Osteocyte (in vitro differentiated cells): Measurements from ENCODE around the gene RNF40. TPM values are rescaled to one million over a fixed set of nuclear protein-coding genes. Genes with fewer than 3 reads are reported as not detected.

ENCODE experiments used
- DNase-seq: peaks from one replicate; pipeline ENCODE4 v3.0.0; 2021; ENCODE audit warnings: mixed read lengths; ENCODE audit not compliant: unreplicated experiment; ENCODE audit errors: extremely low spot score
- H3K27ac Mint-ChIP-seq: one replicate; pipeline ENCODE4 v1.8.0; 2021; ENCODE audit warnings: mild to moderate bottlenecking, mixed read lengths; ENCODE audit not compliant: unreplicated experiment
- H3K27me3 Mint-ChIP-seq: one replicate; pipeline ENCODE4 v1.8.0; 2021; ENCODE audit warnings: mixed read lengths; ENCODE audit not compliant: unreplicated experiment
- H3K36me3 Mint-ChIP-seq: one replicate; pipeline ENCODE4 v1.8.0; 2021; ENCODE audit warnings: mixed read lengths; ENCODE audit not compliant: unreplicated experiment
- H3K4me1 Mint-ChIP-seq: one replicate; pipeline ENCODE4 v1.8.0; 2021; ENCODE audit warnings: mixed read lengths; ENCODE audit not compliant: unreplicated experiment
- H3K4me3 Mint-ChIP-seq: one replicate; pipeline ENCODE4 v1.8.0; 2021; ENCODE audit warnings: mild to moderate bottlenecking, moderate library complexity, mixed read lengths; ENCODE audit not compliant: unreplicated experiment
- H3K9me3 Mint-ChIP-seq: one replicate; pipeline ENCODE4 v1.8.0; 2021; ENCODE audit warnings: mixed read lengths; ENCODE audit not compliant: unreplicated experiment
- CTCF ChIP-seq: fragments of 200-600 bp; sonication (generic); IDR thresholded peaks from 2 replicates; pipeline ENCODE4 v1.5.0; 2021; ENCODE audit warnings: antibody characterized with exemption, mild to moderate bottlenecking, moderate library complexity
- total RNA-seq: library from RNA; stranded (reverse); gene quantifications from 2 replicates; pipeline ENCODE4 v1.2.1, GENCODE V29; 2021

Gene RNF40
- total RNA-seq, 1 donor from 2014 or later = 118 TPM

GRCh38 chr16:30747331-30747730, 14.8 kb upstream of the RNF40 start:
- Mint-ChIP-seq H3K27me3 (no peaks in the 10 kb centered on the region), H3K4me1 (peaks cover 17% of the 10 kb centered on the region), H3K9me3 (no peaks in the 10 kb centered on the region), H3K27ac (peak overlapping the region; percentile 90), H3K4me3 (peak overlapping the region; percentile 90), H3K36me3 (peaks cover 7% of the 10 kb centered on the region)
- TF ChIP-seq CTCF = no peak
- DNase-seq = no peak

GRCh38 chr16:30747799-30748633, 14.1 kb upstream of the RNF40 start, which contains the start of gene PHKG2:
TSS of gene PHKG2 (plus strand) at chr16:30748425. CDS start at chr16:30748821, 396 bp downstream.
- peaks cover 7% of the 10 kb centered on the region for H3K36me3 Mint-ChIP-seq

GRCh38 chr16:30748634-30749445, 13.3 kb upstream of the RNF40 start:
- peaks cover 3% of the 10 kb centered on the region for H3K36me3 Mint-ChIP-seq
- H3K4me1 Mint-ChIP-seq = peaks cover 17% of the 10 kb centered on the region
- H3K27ac Mint-ChIP-seq = peak overlapping the region; percentile 80
- DNase-seq = no peak
- H3K4me3 Mint-ChIP-seq = peak overlapping the region; percentile 90
- no peak for TF ChIP-seq CTCF
- H3K27me3 Mint-ChIP-seq = no peaks in the 10 kb centered on the region
- H3K9me3 Mint-ChIP-seq = no peaks in the 10 kb centered on the region

More at GRCh38 chr16:30747799-30748633, 14.1 kb upstream of the RNF40 start, which contains the start of gene PHKG2:
- Mint-ChIP-seq H3K27me3 (no peaks in the 10 kb centered on the region), H3K4me1 (peaks cover 17% of the 10 kb centered on the region), H3K9me3 (no peaks in the 10 kb centered on the region), H3K4me3 (peak within 1 kb of the TSS; percentile 90), H3K27ac (peak within 1 kb of the TSS; percentile 90)
- TF ChIP-seq CTCF = no peak
- DNase-seq = peak; percentile 99

- H3K4me3 Mint-ChIP-seq = peak overlapping the region; percentile 72
- H3K27ac Mint-ChIP-seq = no peak overlapping the region
- no peaks in the 10 kb centered on the region for H3K9me3 Mint-ChIP-seq
- no peak for DNase-seq
- no peak for TF ChIP-seq CTCF
- H3K27me3 Mint-ChIP-seq = no peaks in the 10 kb centered on the region
- H3K36me3 Mint-ChIP-seq = peaks cover 10% of the 10 kb centered on the region
- peaks cover 17% of the 10 kb centered on the region for H3K4me1 Mint-ChIP-seq
These were observed 11.9 kb upstream of the RNF40 start for GRCh38 chr16:30750201-30750600.
